CD14-positive monocyte (primary cell): ENCODE data around the gene CARMIL1. TPM values are rescaled to one million over a fixed set of nuclear protein-coding genes. Genes with fewer than 3 reads are reported as not detected.

Experiments used
- DNase-seq, 3 donors: peaks; one replicate each; pipeline ENCODE4 v3.0.0-alpha.2; 2011 to 2022
- H2AFZ ChIP-seq: 2 replicates; pipeline ENCODE4 v1.6.0; 2012; ENCODE audit warnings: mild to moderate bottlenecking, low read depth, low read length, inconsistent platforms; ENCODE audit not compliant: insufficient read depth, poor library complexity, severe bottlenecking
- H3K27ac ChIP-seq, 2 donors: 1 replicate in 1 of 2; 2 replicates in 1 of 2; pipeline ENCODE4 v1.5.1; 2012 to 2013; ENCODE audit warnings: low read length in 2 of 2, control low read depth in 1 of 2, inconsistent platforms in 1 of 2, low read depth in 1 of 2, mild to moderate bottlenecking in 1 of 2
- H3K27me3 ChIP-seq, 2 donors: one replicate each; pipeline versions ENCODE4 v1.6.0 to v1.6.1; 2011 to 2013; ENCODE audit warnings: low read length in 2 of 2; ENCODE audit not compliant: control insufficient read depth in 2 of 2, insufficient read depth in 2 of 2
- H3K36me3 ChIP-seq, 2 donors: replicated peaks in 1 of 2; 1 replicate in 1 of 2; 2 replicates in 1 of 2; pipeline versions ENCODE4 v1.5.1 to v1.6.1; 2012 to 2013; ENCODE audit warnings: low read length in 2 of 2, control low read depth in 1 of 2, inconsistent platforms in 1 of 2, mild to moderate bottlenecking in 1 of 2; ENCODE audit not compliant: insufficient read depth in 2 of 2, control insufficient read depth in 1 of 2
- H3K4me1 ChIP-seq, 2 donors: 1 replicate in 1 of 2; 2 replicates in 1 of 2; pipeline versions ENCODE4 v1.5.1 to v1.6.1; 2012 to 2013; ENCODE audit warnings: low read length in 2 of 2, control low read depth in 1 of 2, inconsistent platforms in 1 of 2, mild to moderate bottlenecking in 1 of 2, moderate library complexity in 1 of 2; ENCODE audit not compliant: insufficient read depth in 2 of 2, control insufficient read depth in 1 of 2
- H3K4me2 ChIP-seq: replicated peaks from 2 replicates; pipeline ENCODE3; 2012; ENCODE audit warnings: low read length, moderate library complexity, mild to moderate bottlenecking; ENCODE audit not compliant: poor library complexity, severe bottlenecking; ENCODE audit errors: extremely low read depth
- H3K4me3 ChIP-seq, 3 experiments: fragments of 200-600 bp in 1 of 3; sonication (generic) in 1 of 3; replicated peaks in 1 of 3; 1 replicate in 2 of 3; 2 replicates in 1 of 3; pipeline ENCODE4 v1.5.1; 2011 to 2013; ENCODE audit warnings: low read length in 3 of 3, mild to moderate bottlenecking in 3 of 3, control low read depth in 2 of 3, low read depth in 2 of 3, inconsistent platforms in 1 of 3, moderate library complexity in 1 of 3
- H3K79me2 ChIP-seq: 2 replicates; pipeline ENCODE4 v1.6.0; 2012; ENCODE audit warnings: mild to moderate bottlenecking, control low read depth, inconsistent platforms, low read length, moderate library complexity; ENCODE audit not compliant: insufficient read depth
- H3K9ac ChIP-seq: 2 replicates; pipeline ENCODE4 v1.6.0; 2017; ENCODE audit warnings: low read length, mild to moderate bottlenecking; ENCODE audit not compliant: insufficient read depth, poor library complexity, severe bottlenecking
- H3K9me3 ChIP-seq, 2 donors: replicated peaks in 1 of 2; 1 replicate in 1 of 2; 2 replicates in 1 of 2; pipeline versions ENCODE4 v1.5.1 to v1.6.1; 2012 to 2013; ENCODE audit warnings: low read length in 2 of 2, control low read depth in 1 of 2; ENCODE audit not compliant: control insufficient read depth in 1 of 2, insufficient read depth in 1 of 2
- H4K20me1 ChIP-seq: 2 replicates; pipeline ENCODE4 v1.6.0; 2012; ENCODE audit warnings: mild to moderate bottlenecking, low read length, control low read depth, moderate library complexity; ENCODE audit not compliant: insufficient read depth
- H3K27ac Mint-ChIP-seq, 7 donors: one replicate each; pipeline ENCODE4 v1.8.0; 2020; ENCODE audit warnings: mild to moderate bottlenecking in 7 of 7, mixed read lengths in 7 of 7, moderate library complexity in 6 of 7, inconsistent platforms in 2 of 7
- H3K27me3 Mint-ChIP-seq, 3 donors: one replicate each; pipeline ENCODE4 v1.8.0; 2021 to 2022; ENCODE audit warnings: low read depth in 3 of 3, mild to moderate bottlenecking in 3 of 3, mixed read lengths in 3 of 3, moderate library complexity in 3 of 3, inconsistent platforms in 1 of 3
- H3K36me3 Mint-ChIP-seq, 2 donors: one replicate each; pipeline ENCODE4 v1.8.0; 2020; ENCODE audit warnings: mixed read lengths in 2 of 2, inconsistent platforms in 1 of 2, mild to moderate bottlenecking in 1 of 2
- H3K4me1 Mint-ChIP-seq: one replicate; pipeline ENCODE4 v1.8.0; 2020; ENCODE audit warnings: mild to moderate bottlenecking, mixed read lengths
- H3K4me3 Mint-ChIP-seq, 2 donors: one replicate each; pipeline ENCODE4 v1.8.0; 2020; ENCODE audit warnings: mild to moderate bottlenecking in 2 of 2, mixed read lengths in 2 of 2, moderate library complexity in 1 of 2
- H3K9me3 Mint-ChIP-seq, 7 donors: one replicate each; pipeline ENCODE4 v1.8.0; 2020 to 2022; ENCODE audit warnings: mixed read lengths in 7 of 7, mild to moderate bottlenecking in 6 of 7, moderate library complexity in 6 of 7, inconsistent platforms in 2 of 7
- CTCF ChIP-seq: fragments of 200-600 bp; IDR thresholded peaks from one replicate; pipeline ENCODE4 v1.8.0; 2022; ENCODE audit warnings: antibody characterized with exemption, mild to moderate bottlenecking
- WGBS: methylation state at CpG from one replicate; pipeline ENCODE4 v1.1.5; 2013; ENCODE audit warnings: missing lambda C conversion rate; ENCODE audit not compliant: insufficient coverage; 5-methylcytosine and 5-hydroxymethylcytosine counted together
- intact Hi-C, 2 donors: fragments of 100-400 bp; cut with micrococcal nuclease; formaldehyde crosslinking; loops; one replicate each; pipeline versions ENCODE4 v1.15.0 to v1.15.1; 2023
- polyA plus RNA-seq, 3 donors: library from polyadenylated mRNA; depleted of rRNA in 1 of 3; unstranded in 2 of 3; stranded (reverse) in 1 of 3; fragments of 300-500 nt in 2 of 3; fragments of >200 nt in 1 of 3; fragmentation: Illumina TruSeq in 2 of 3; gene quantifications; 1 replicate in 2 of 3; 2 replicates in 1 of 3; pipeline ENCODE4 v1.2.3, GENCODE V29; 2012 to 2021

Gene CARMIL1
- polyA plus RNA-seq, 3 donors, result 0.30 to 0.49 (median 0.41) TPM

- H3K4me1 ChIP-seq, result no peaks in the 10 kb centered on the region
- no peaks in the 10 kb centered on the region for H3K4me1 Mint-ChIP-seq
- H3K27me3 Mint-ChIP-seq, result peaks cover 0 to 3% (median 0%) of the 10 kb centered on the region in 3 donors
- no peaks in the 10 kb centered on the region for H3K9me3 Mint-ChIP-seq
- H3K27me3 ChIP-seq, result no peaks in the 10 kb centered on the region
- H2AFZ ChIP-seq, result no peak overlapping the region
- no peak overlapping the region for H3K4me2 ChIP-seq
- intact Hi-C loops, result loop anchor here (5.0 to 10.0 kb wide), 2 partner anchors 276 to 283 kb away; partner anchors contain the start of gene CARMIL1 (in 1 of the 2)
- H3K27ac ChIP-seq, result no peak overlapping the region
- DNase-seq, result no peak
- H3K36me3 Mint-ChIP-seq, result no peaks in the 10 kb centered on the region
- WGBS, result 95% methylated on average over 9 of the region's 11 CpGs
- no peak overlapping the region for H3K4me3 Mint-ChIP-seq
- H3K79me2 ChIP-seq, result no peaks in the 10 kb centered on the region
- no peak overlapping the region for H3K27ac Mint-ChIP-seq
- no peaks in the 10 kb centered on the region for H3K9me3 ChIP-seq
- no peaks in the 10 kb centered on the region for H3K36me3 ChIP-seq
- TF ChIP-seq CTCF, result no peak
- H3K4me3 ChIP-seq, result no peak overlapping the region
- H3K9ac ChIP-seq, result no peak overlapping the region
- no peaks in the 10 kb centered on the region for H4K20me1 ChIP-seq
These were observed 271.5 kb downstream of the CARMIL1 start for GRCh38 chr6:25550631-25551030.

- Histone ChIP-seq H3K79me2 (no peaks in the 10 kb centered on the region), H3K27me3 (no peaks in the 10 kb centered on the region), H3K9me3 (no peaks in the 10 kb centered on the region), H3K9ac (no peak overlapping the region), H3K4me2 (no peak overlapping the region), H3K4me1 (no peaks in the 10 kb centered on the region), H2AFZ (no peak overlapping the region), H3K36me3 (no peaks in the 10 kb centered on the region), H4K20me1 (no peaks in the 10 kb centered on the region), H3K4me3 (no peak overlapping the region), H3K27ac (no peak overlapping the region)
- peaks cover 2% of the 10 kb centered on the region for H3K4me1 Mint-ChIP-seq
- no peak for TF ChIP-seq CTCF
- DNase-seq, result no peak
- H3K27ac Mint-ChIP-seq, result no peak overlapping the region
- H3K36me3 Mint-ChIP-seq, result no peaks in the 10 kb centered on the region
- H3K27me3 Mint-ChIP-seq, result peaks cover 0 to under 1% (median 0%) of the 10 kb centered on the region in 3 donors
- no CpG with 5 or more reads among the region's 3 CpGs for WGBS
- no peak overlapping the region for H3K4me3 Mint-ChIP-seq
- intact Hi-C loops, result loop anchor here (5.0 to 10.0 kb wide), 2 partner anchors 279 to 286 kb away; partner anchors contain the start of gene CARMIL1 (in 1 of the 2)
- no peaks in the 10 kb centered on the region for H3K9me3 Mint-ChIP-seq
These were observed 274.3 kb downstream of the CARMIL1 start for GRCh38 chr6:25553502-25553901.
